ENCODE results near the gene DCAKD. TPM values are rescaled to one million over a fixed set of nuclear protein-coding genes. Genes with fewer than 3 reads are reported as not detected.

DCAKD gene
- total RNA-seq, 1 donor from 2014 or later, result 24.2 TPM

GRCh38 chr17:44989552-44990138, 61.8 kb downstream of the DCAKD start:
- no peak for DNase-seq (ENCODE audit: missing footprints)
- no peak for ATAC-seq
- intact Hi-C loops (cut with DNase I), result no loop called here

DNA sequence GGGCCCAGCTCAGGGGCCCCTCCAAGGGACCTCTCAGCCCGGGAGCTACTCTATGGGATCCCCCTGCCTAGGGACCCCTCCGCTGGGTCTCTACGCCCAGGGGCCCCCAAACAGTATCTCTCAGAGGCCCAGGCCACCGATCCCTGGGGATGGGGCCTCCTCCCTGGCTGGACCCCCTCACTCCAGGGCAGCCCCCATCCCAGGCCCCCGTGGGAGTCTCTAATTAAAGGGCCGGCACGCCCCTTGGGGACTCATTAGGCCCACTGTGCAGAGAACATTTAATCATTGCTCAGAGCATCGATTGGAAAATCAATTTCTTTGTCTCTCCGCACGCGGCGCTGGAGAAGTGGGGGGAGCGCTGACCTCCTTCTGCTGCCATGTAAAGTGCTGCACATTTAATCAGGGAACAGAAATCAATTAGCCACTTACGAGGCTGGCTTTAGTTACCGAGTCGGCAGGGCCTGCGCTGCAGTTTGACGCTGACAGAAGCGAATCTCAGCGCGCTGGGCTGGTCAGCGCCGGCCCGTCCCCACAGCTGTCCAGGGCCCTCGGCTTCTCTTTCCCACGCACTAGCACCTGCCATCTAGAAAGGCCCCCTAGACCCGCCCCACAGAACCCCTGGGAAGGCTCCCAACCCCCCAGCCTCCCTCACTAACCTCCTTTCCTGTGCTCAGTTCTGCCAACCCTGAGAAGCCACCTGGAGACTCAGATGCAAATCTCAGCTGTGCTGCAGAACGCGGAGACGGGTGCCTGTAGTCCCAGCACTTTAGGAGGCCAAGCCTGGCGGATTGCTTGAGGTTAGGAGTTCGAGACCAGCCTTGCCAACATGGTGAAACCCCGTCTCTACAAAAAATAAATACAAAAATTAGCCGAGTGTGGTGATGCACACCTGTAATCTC, 63.1 kb downstream of the DCAKD start:
- intact Hi-C loops (cut with DNase I), result no loop called here
- DNase-seq (ENCODE audit: missing footprints) (no peak), ATAC-seq (no peak)

DNA sequence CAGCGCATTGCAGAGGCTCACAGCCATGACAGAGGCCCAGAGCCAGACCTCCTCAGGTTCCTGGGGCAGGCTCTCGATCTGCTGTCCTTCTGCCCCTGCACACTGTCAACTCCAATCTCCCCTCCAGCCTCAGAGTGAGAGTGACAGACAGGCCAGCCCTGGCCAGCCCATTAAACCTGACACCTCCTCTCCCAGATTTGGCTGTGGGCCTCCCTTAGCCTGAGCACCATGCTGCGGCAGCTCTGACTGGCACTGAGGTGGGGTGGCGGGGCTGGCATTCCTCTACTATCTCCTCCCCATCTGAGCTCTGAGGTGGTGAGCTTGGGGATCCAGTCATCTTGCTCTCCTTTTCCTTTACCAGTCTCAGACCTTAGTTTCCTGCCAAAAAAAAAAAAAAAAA, 67.9 kb downstream of the DCAKD start:
- ATAC-seq (peak; percentile 80), DNase-seq (ENCODE audit: missing footprints) (no peak)
- intact Hi-C loops (cut with DNase I), result no loop called here

GRCh38 chr17:44982113-44982702, 69.2 kb downstream of the DCAKD start:
- no peak for ATAC-seq

GRCh38 chr17:44981221-44981968, 70.0 kb downstream of the DCAKD start:
- ATAC-seq (no peak), DNase-seq (ENCODE audit: missing footprints) (no peak)
- intact Hi-C loops (cut with DNase I), result loop anchor here (2.0 kb wide), 1 partner anchor 61 kb away; no protein-coding TSS in a partner anchor

More at GRCh38 chr17:44982113-44982702, 69.2 kb downstream of the DCAKD start:
- no peak for DNase-seq (ENCODE audit: missing footprints)
- intact Hi-C loops (cut with DNase I), result no loop called here

DNA sequence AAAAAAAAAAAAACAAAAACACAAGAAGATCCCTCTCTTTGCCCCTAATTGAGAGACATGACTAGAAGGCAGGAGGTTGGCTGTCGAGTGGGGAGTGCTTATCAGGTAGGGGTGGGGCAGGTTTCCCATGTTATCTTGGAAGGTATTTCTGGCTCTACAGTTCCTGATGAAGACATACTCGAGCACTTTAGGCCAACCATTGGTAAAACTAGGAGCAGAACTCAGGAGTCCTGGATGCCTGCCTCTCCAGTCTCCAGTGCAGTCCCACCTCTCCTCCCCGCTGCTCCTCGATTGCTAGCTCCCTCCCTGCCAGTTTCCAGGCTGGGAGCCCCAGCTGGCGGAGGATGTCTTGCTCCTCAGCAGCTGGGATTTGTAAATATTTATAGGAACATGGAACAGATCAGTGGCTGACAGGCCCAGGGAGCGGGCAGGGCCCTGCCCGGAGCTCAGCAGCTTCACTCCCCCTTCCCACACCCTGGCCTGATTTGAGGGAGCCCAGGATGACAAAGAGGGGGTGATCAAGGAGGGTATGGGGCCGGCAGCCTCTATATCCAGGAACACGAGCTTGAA, 71.9 kb downstream of the DCAKD start:
- ATAC-seq, result peak; percentile 53

DNA sequence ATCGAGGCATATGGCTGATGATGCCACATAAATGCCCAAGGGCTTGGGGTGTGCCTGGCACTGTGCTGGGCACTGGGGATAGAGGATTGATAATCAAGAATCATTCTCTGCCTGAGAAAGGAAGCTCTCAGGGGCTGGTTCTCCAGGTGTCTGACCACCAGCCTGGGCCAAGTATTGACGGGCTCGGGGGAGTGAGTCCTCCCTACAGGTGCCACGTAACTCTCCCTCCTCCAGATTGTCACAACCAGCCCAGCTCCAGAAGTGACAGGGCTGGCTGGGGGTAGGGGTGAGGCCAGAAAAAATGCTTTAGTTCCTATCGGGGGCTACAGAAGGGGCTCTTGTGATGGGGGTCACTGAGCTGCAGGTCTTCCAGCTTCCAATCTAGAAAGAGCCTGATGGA, 72.6 kb downstream of the DCAKD start:
- ATAC-seq (no peak), DNase-seq (ENCODE audit: missing footprints) (no peak)
- intact Hi-C loops (cut with DNase I), result no loop called here

More for the DNA sequence above, 71.9 kb downstream of the DCAKD start:
- no peak for DNase-seq (ENCODE audit: missing footprints)
- intact Hi-C loops (cut with DNase I), result no loop called here

DNA sequence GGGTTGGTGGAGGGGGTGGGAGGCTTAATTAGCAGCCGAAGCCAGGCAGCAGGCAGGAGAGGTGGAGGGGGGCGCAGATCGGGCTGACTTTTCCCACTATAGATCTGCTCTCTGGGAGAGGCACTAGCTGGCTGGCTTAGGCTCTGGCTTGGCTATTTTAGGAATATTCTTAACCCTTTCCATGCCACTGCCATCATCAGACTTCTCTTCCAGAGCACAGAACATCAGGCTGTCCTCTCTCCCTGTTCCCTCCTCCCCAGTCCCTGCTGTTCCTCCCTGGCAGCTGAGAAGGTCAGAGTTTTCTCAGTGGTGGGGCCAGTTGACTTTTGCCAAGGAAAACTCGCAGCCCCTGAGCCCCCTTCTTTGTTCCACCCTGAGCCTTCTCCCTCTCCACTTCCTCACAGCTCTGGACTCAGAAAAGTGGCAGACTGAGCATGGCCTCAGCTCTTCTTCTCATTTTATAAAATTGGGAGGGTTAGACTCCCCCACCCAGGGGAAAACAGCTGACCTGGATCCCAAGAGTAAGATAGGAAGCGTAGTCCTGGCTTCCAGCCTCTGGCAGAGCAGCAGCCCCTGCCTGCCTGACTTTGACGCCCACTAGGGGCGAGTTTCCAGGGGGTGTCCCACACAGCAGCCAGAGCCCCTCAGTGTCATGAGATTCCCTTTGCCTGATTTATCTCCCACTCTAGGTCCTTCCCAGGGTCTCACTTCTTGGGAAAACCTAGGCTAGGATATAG, 73.5 kb downstream of the DCAKD start:
- intact Hi-C loops (cut with DNase I), result loop anchor here (2.0 kb wide), 1 partner anchor 43 kb away; no protein-coding TSS in a partner anchor
- peak; percentile 16 for ATAC-seq
- DNase-seq (ENCODE audit: missing footprints), result no peak

GRCh38 chr17:44977065-44977464, 74.4 kb downstream of the DCAKD start:
- intact Hi-C loops (cut with DNase I), result loop anchor here (2.0 kb wide), 1 partner anchor 44 kb away; no protein-coding TSS in a partner anchor
- DNase-seq (ENCODE audit: missing footprints), result no peak
- ATAC-seq, result no peak

DNA sequence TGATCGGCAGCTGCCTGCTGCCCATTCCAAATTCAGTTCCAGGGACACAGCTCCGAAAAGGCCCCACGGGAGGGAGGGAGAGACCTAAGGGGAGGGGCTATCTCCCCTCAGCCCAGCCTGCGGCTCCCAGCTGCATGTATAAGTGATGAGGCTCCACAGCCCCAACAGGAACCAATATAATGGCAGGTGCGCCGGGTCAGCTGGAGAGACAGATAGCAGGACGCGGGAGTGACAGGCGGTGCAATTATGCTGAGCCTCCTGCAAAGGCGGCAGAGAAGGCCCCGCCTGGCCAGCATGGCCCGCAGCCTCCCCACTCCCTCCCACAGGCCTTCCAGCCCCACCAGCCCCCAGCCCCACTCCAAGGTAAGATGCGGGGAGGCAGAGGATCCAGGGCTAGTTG, 75.2 kb downstream of the DCAKD start:
- ATAC-seq (no peak), DNase-seq (ENCODE audit: missing footprints) (no peak)
- intact Hi-C loops (cut with DNase I), result loop anchor here (2.0 kb wide), 1 partner anchor 45 kb away; no protein-coding TSS in a partner anchor

Other genes with a start within 250 kb of the DCAKD start
- gene GJC1, start 221.3 kb downstream of the DCAKD start, total RNA-seq, result 21.9 TPM
- gene HIGD1B, start 203.7 kb downstream of the DCAKD start, total RNA-seq, result 20.4 TPM
- gene EFTUD2, start 152.2 kb downstream of the DCAKD start, total RNA-seq, result 68.1 TPM
- gene GFAP, start 136.1 kb downstream of the DCAKD start, total RNA-seq, result 3.7 TPM
- 2.5 TPM for gene KIF18B, start 103.9 kb downstream of the DCAKD start, total RNA-seq
- 11.3 TPM for gene C1QL1, start 83.3 kb downstream of the DCAKD start, total RNA-seq
- 96.0 TPM for gene NMT1, start 9.7 kb upstream of the DCAKD start, total RNA-seq
- gene PLCD3, start 80.9 kb upstream of the DCAKD start, total RNA-seq, result 200 TPM
- gene ACBD4, start 84.1 kb upstream of the DCAKD start, total RNA-seq, result 6.7 TPM
- gene HEXIM1, start 96.8 kb upstream of the DCAKD start, total RNA-seq, result 33.1 TPM
- gene HEXIM2, start 110.2 kb upstream of the DCAKD start, total RNA-seq, result 9.0 TPM
- gene FMNL1, start 170.3 kb upstream of the DCAKD start, total RNA-seq, result 13.7 TPM
- not detected for gene SPATA32, start 210.5 kb upstream of the DCAKD start, total RNA-seq

Measured in Right ventricle myocardium inferior (tissue), 1 donor.